HG02938 (cell line): ENCODE results near the gene MYB.
A peak's percentile ranks its signal among the peaks of the same experiment; 100 is the strongest.
"Not testable (repeated sequence)": the region's sequence is repeated elsewhere in the genome, so short reads cannot be mapped to it uniquely, and the experiment has no call there.

Experiments
- ATAC-seq: cut with Tn5 transposase; IDR thresholded peaks from one replicate; pipeline ENCODE4 v1.9.1; 2021; ENCODE audit warnings: mild to moderate bottlenecking, moderate library complexity; ENCODE audit not compliant: unreplicated experiment

MYB gene

GRCh38 chr6:135180542-135181332 lies at the start of gene MYB:
TSS of gene MYB (plus strand) at chr6:135181308. CDS start at chr6:135181514, 206 bp downstream.
- ATAC-seq: peak; percentile 24

GRCh38 chr6:135132776-135133175 lies 48.3 kb upstream of the MYB start:
- ATAC-seq: no peak

- ATAC-seq: no peak
Measured at GRCh38 chr6:135135835-135136234, 45.3 kb upstream of the MYB start.

- ATAC-seq: no peak
Measured at GRCh38 chr6:135137826-135138225, 43.3 kb upstream of the MYB start.

- no peak for ATAC-seq
Measured at GRCh38 chr6:135141182-135141581, 39.9 kb upstream of the MYB start.

- no peak for ATAC-seq
Measured at GRCh38 chr6:135141728-135142127, 39.4 kb upstream of the MYB start.

GRCh38 chr6:135142232-135142631 lies 38.9 kb upstream of the MYB start:
- ATAC-seq: not testable (repeated sequence)

- ATAC-seq: no peak
Measured at GRCh38 chr6:135144673-135145062, 36.4 kb upstream of the MYB start.

- ATAC-seq: no peak
Measured at GRCh38 chr6:135145063-135145800, 35.9 kb upstream of the MYB start.

- ATAC-seq: no peak
Measured at GRCh38 chr6:135146162-135146934, 34.8 kb upstream of the MYB start.

GRCh38 chr6:135147637-135148592 lies 33.2 kb upstream of the MYB start:
- no peak for ATAC-seq

GRCh38 chr6:135148889-135149288 lies 32.2 kb upstream of the MYB start:
- ATAC-seq: no peak

- no peak for ATAC-seq
Measured at GRCh38 chr6:135149376-135149775, 31.7 kb upstream of the MYB start.

GRCh38 chr6:135150481-135150880 lies 30.6 kb upstream of the MYB start:
- ATAC-seq: not testable (repeated sequence)

- not testable (repeated sequence) for ATAC-seq
Measured at GRCh38 chr6:135154125-135154524, 27.0 kb upstream of the MYB start.

GRCh38 chr6:135158397-135158796 lies 22.7 kb upstream of the MYB start:
- ATAC-seq: no peak

GRCh38 chr6:135159531-135159930 lies 21.6 kb upstream of the MYB start:
- no peak for ATAC-seq

GRCh38 chr6:135161411-135162395 lies 19.4 kb upstream of the MYB start:
- ATAC-seq: no peak
